Osteocyte (in vitro differentiated cells): ENCODE measurements around the gene LTBP2. TPM values are rescaled to one million over a fixed set of nuclear protein-coding genes. Genes with fewer than 3 reads are reported as not detected.

ENCODE experiments used
- DNase-seq: peaks from one replicate; pipeline ENCODE4 v3.0.0; 2021; ENCODE audit warnings: mixed read lengths; ENCODE audit not compliant: unreplicated experiment; ENCODE audit errors: extremely low spot score
- H3K27ac Mint-ChIP-seq: one replicate; pipeline ENCODE4 v1.8.0; 2021; ENCODE audit warnings: mild to moderate bottlenecking, mixed read lengths; ENCODE audit not compliant: unreplicated experiment
- H3K27me3 Mint-ChIP-seq: one replicate; pipeline ENCODE4 v1.8.0; 2021; ENCODE audit warnings: mixed read lengths; ENCODE audit not compliant: unreplicated experiment
- H3K36me3 Mint-ChIP-seq: one replicate; pipeline ENCODE4 v1.8.0; 2021; ENCODE audit warnings: mixed read lengths; ENCODE audit not compliant: unreplicated experiment
- H3K4me1 Mint-ChIP-seq: one replicate; pipeline ENCODE4 v1.8.0; 2021; ENCODE audit warnings: mixed read lengths; ENCODE audit not compliant: unreplicated experiment
- H3K4me3 Mint-ChIP-seq: one replicate; pipeline ENCODE4 v1.8.0; 2021; ENCODE audit warnings: mild to moderate bottlenecking, moderate library complexity, mixed read lengths; ENCODE audit not compliant: unreplicated experiment
- H3K9me3 Mint-ChIP-seq: one replicate; pipeline ENCODE4 v1.8.0; 2021; ENCODE audit warnings: mixed read lengths; ENCODE audit not compliant: unreplicated experiment
- CTCF ChIP-seq: fragments of 200-600 bp; sonication (generic); IDR thresholded peaks from 2 replicates; pipeline ENCODE4 v1.5.0; 2021; ENCODE audit warnings: antibody characterized with exemption, mild to moderate bottlenecking, moderate library complexity
- total RNA-seq: library from RNA; stranded (reverse); gene quantifications from 2 replicates; pipeline ENCODE4 v1.2.1, GENCODE V29; 2021

LTBP2 gene
- total RNA-seq, 1 donor from 2014 or later, result 377 TPM

- Mint-ChIP-seq H3K4me1 (peaks cover 67% of the 10 kb centered on the region), H3K9me3 (no peaks in the 10 kb centered on the region), H3K27me3 (no peaks in the 10 kb centered on the region), H3K4me3 (no peak overlapping the region), H3K36me3 (peaks cover 46% of the 10 kb centered on the region), H3K27ac (peak overlapping the region; percentile 79)
- no peak for DNase-seq
- no peak for TF ChIP-seq CTCF
Observed at GRCh38 chr14:74592476-74593201, 19.4 kb downstream of the LTBP2 start.

- peak overlapping the region; percentile 41 for H3K4me3 Mint-ChIP-seq
- DNase-seq, result no peak
- no peak for TF ChIP-seq CTCF
- H3K27ac Mint-ChIP-seq, result peak overlapping the region; percentile 79
- H3K9me3 Mint-ChIP-seq, result no peaks in the 10 kb centered on the region
- H3K27me3 Mint-ChIP-seq, result no peaks in the 10 kb centered on the region
- peaks cover 69% of the 10 kb centered on the region for H3K4me1 Mint-ChIP-seq
- H3K36me3 Mint-ChIP-seq, result peaks cover 42% of the 10 kb centered on the region
Observed at GRCh38 chr14:74591899-74592298, 20.1 kb downstream of the LTBP2 start.

GRCh38 chr14:74591394-74591793 lies 20.6 kb downstream of the LTBP2 start:
- Mint-ChIP-seq H3K27ac (peak overlapping the region; percentile 79), H3K4me1 (peaks cover 65% of the 10 kb centered on the region), H3K36me3 (peaks cover 37% of the 10 kb centered on the region), H3K9me3 (no peaks in the 10 kb centered on the region), H3K27me3 (no peaks in the 10 kb centered on the region), H3K4me3 (no peak overlapping the region)
- no peak for DNase-seq
- TF ChIP-seq CTCF, result no peak

- no peak for TF ChIP-seq CTCF
- no peak for DNase-seq
- Mint-ChIP-seq H3K9me3 (no peaks in the 10 kb centered on the region), H3K27me3 (no peaks in the 10 kb centered on the region), H3K27ac (peak overlapping the region; percentile 55), H3K4me3 (no peak overlapping the region), H3K4me1 (peaks cover 62% of the 10 kb centered on the region), H3K36me3 (peaks cover 40% of the 10 kb centered on the region)
Observed at GRCh38 chr14:74589291-74589879, 22.7 kb downstream of the LTBP2 start.

GRCh38 chr14:74587363-74587707 lies 24.7 kb downstream of the LTBP2 start:
- Mint-ChIP-seq H3K36me3 (peaks cover 43% of the 10 kb centered on the region), H3K27ac (no peak overlapping the region), H3K4me1 (peaks cover 61% of the 10 kb centered on the region)

More at GRCh38 chr14:74587363-74587707, 24.7 kb downstream of the LTBP2 start:
- Mint-ChIP-seq H3K9me3 (no peaks in the 10 kb centered on the region), H3K27me3 (no peaks in the 10 kb centered on the region), H3K4me3 (no peak overlapping the region)
- DNase-seq, result no peak
- TF ChIP-seq CTCF, result no peak
